HepG2 (cell line): ENCODE results near the gene GRID1. TPM values are rescaled to one million over a fixed set of nuclear protein-coding genes. Genes with fewer than 3 reads are reported as not detected.

Source experiments
- ATAC-seq: fragments of 200-7000 bp; cut with Tn5 transposase; 3 replicates; pipeline ENCODE4 v1.9.1; 2020; ENCODE audit warnings: mild to moderate bottlenecking, moderate library complexity
- BruUV-seq: library from RNA; stranded (reverse); fragments of 400-500 nt; replicated peaks from 2 replicates; lab custom pipeline; 2021; lab: Mats Ljungman, UMichigan
- CTCF ChIA-PET: fragments of 300-600 bp; formaldehyde crosslinking; extraction: SDS; loops from one replicate; lab custom pipeline; 2021; ENCODE audit warnings: low total read pairs, inconsistent platforms, low intra/inter-chr PET ratio; lab: Yijun Ruan, JAX
- POLR2A ChIA-PET: fragments of 350-600 bp; sonication (Branson Sonifier 250); formaldehyde crosslinking; loops from one replicate; lab custom pipeline; 2020; ENCODE audit warnings: antibody characterized with exemption, inconsistent platforms; lab: Yijun Ruan, JAX
- DNase-seq: peaks from one replicate; pipeline ENCODE4 v3.0.0-alpha.2; 2015; ENCODE audit warnings: low spot score
- FAIRE-seq: peaks from 3 replicates; lab custom pipeline; 2011; peaks lifted over from hg19 to GRCh38; lab: Jason Lieb, UNC
- H2AFZ ChIP-seq: one replicate; pipeline ENCODE4 v1.6.1; 2011; ENCODE audit warnings: low read length, inconsistent platforms
- H3K27ac ChIP-seq: fragments of 300-600 bp; 3 replicates; pipeline ENCODE4 v1.8.0; 2011; ENCODE audit warnings: mixed run types, mild to moderate bottlenecking, mixed read lengths, low read length, inconsistent platforms; ENCODE audit not compliant: insufficient read depth; ENCODE audit errors: extremely low read length
- H3K27me3 ChIP-seq, 2 experiments: fragments of 200-600 bp in 1 of 2; 2 replicates in 1 of 2; 3 replicates in 1 of 2; pipeline versions ENCODE4 v1.6.0 to v1.8.0; 2011; ENCODE audit warnings: low read length in 2 of 2, mild to moderate bottlenecking in 2 of 2, moderate library complexity in 2 of 2, inconsistent platforms in 1 of 2; ENCODE audit not compliant: insufficient read depth in 2 of 2, control insufficient read depth in 1 of 2
- H3K36me3 ChIP-seq, 2 experiments: fragments of 200-600 bp in 1 of 2; replicated peaks in 1 of 2; 2 replicates in 1 of 2; 3 replicates in 1 of 2; pipeline versions ENCODE4 v1.5.1 to v1.8.0; 2011; ENCODE audit warnings: low read length in 2 of 2, inconsistent platforms in 1 of 2; ENCODE audit not compliant: insufficient read depth in 2 of 2, control insufficient read depth in 1 of 2
- H3K4me1 ChIP-seq: 2 replicates; pipeline ENCODE4 v1.5.1; 2012; ENCODE audit warnings: low read length, inconsistent platforms; ENCODE audit not compliant: insufficient read depth
- H3K4me2 ChIP-seq: 2 replicates; pipeline ENCODE4 v1.6.0; 2011; ENCODE audit warnings: low read depth, low read length, inconsistent platforms
- H3K4me3 ChIP-seq, 3 experiments: fragments of 200-600 bp in 1 of 3; sonication (generic), shearing (Covaris generic) in 1 of 3; replicated peaks in 1 of 3; 2 replicates each; pipeline ENCODE4 v1.5.1; 2011 to 2016; ENCODE audit warnings: low read length in 3 of 3, inconsistent platforms in 2 of 3, low read depth in 2 of 3, mild to moderate bottlenecking in 2 of 3, control low read depth in 1 of 3, mixed read lengths in 1 of 3; ENCODE audit not compliant: insufficient read depth in 1 of 3
- H3K79me2 ChIP-seq: one replicate; pipeline ENCODE4 v1.6.1; 2011; ENCODE audit warnings: low read length, inconsistent platforms; ENCODE audit not compliant: insufficient read depth
- H3K9ac ChIP-seq: 2 replicates; pipeline ENCODE4 v1.6.0; 2011; ENCODE audit warnings: mild to moderate bottlenecking, low read depth, low read length, inconsistent platforms; ENCODE audit not compliant: insufficient read depth
- H3K9me3 ChIP-seq: 2 replicates; pipeline ENCODE4 v1.5.1; 2012; ENCODE audit warnings: mild to moderate bottlenecking, low read length
- H4K20me1 ChIP-seq: 2 replicates; pipeline ENCODE4 v1.6.0; 2011; ENCODE audit warnings: inconsistent platforms, mild to moderate bottlenecking, low read length, moderate library complexity; ENCODE audit not compliant: insufficient read depth
- E2F5 ChIP-seq: sonication (generic); formaldehyde crosslinking; conservative IDR thresholded peaks from 2 replicates; pipeline ENCODE4 v1.4.0; 2020; ENCODE audit warnings: missing genetic modification reagents
- ESRRA ChIP-seq: sonication (generic); formaldehyde crosslinking; IDR thresholded peaks from 2 replicates; pipeline ENCODE4 v1.5.1; 2020; ENCODE audit warnings: mild to moderate bottlenecking, low read depth, missing genetic modification reagents
- FOSL2 ChIP-seq: sonication (generic); formaldehyde crosslinking; IDR thresholded peaks from 2 replicates; pipeline ENCODE4 v1.4.0; 2020; ENCODE audit warnings: missing genetic modification reagents
- GATAD1 ChIP-seq: IDR thresholded peaks from 2 replicates; pipeline ENCODE4 v1.6.1; 2016; ENCODE audit warnings: missing genetic modification reagents, missing compliant biosample characterization
- MEIS1 ChIP-seq: sonication (generic); formaldehyde crosslinking; IDR thresholded peaks from 2 replicates; pipeline ENCODE4 v1.9.0; 2021; ENCODE audit warnings: mild to moderate bottlenecking, missing genetic modification reagents, moderate library complexity, borderline replicate concordance
- MTERF4 ChIP-seq: sonication (generic); formaldehyde crosslinking; IDR thresholded peaks from 2 replicates; pipeline ENCODE4 v1.8.0; 2023; ENCODE audit warnings: mild to moderate bottlenecking, missing genetic modification reagents
- NR3C1 ChIP-seq: sonication (generic); formaldehyde crosslinking; IDR thresholded peaks from 2 replicates; pipeline ENCODE4 v1.4.0; 2020; ENCODE audit warnings: missing genetic modification reagents
- TEAD2 ChIP-seq: sonication (generic); formaldehyde crosslinking; IDR thresholded peaks from 2 replicates; pipeline ENCODE4 v1.9.0; 2021; ENCODE audit warnings: missing genetic modification reagents
- THAP7 ChIP-seq: sonication (generic); formaldehyde crosslinking; IDR thresholded peaks from 2 replicates; pipeline ENCODE4 v1.8.1; 2023; ENCODE audit warnings: mild to moderate bottlenecking, missing genetic modification reagents
- THYN1 ChIP-seq: sonication (generic); formaldehyde crosslinking; IDR thresholded peaks from 2 replicates; pipeline ENCODE4 v1.8.1; 2023; ENCODE audit warnings: low read depth, mild to moderate bottlenecking, moderate library complexity, missing genetic modification reagents, borderline replicate concordance
- ZFX ChIP-seq: sonication (generic); formaldehyde crosslinking; IDR thresholded peaks from 2 replicates; pipeline ENCODE4 v1.4.0; 2020; ENCODE audit warnings: mild to moderate bottlenecking, low read depth, missing genetic modification reagents, moderate library complexity
- ZNF205 ChIP-seq: IDR thresholded peaks from 2 replicates; pipeline ENCODE4 v1.6.1; 2018; ENCODE audit warnings: missing biosample characterization, missing genetic modification reagents
- ZNF556 ChIP-seq: sonication (generic); formaldehyde crosslinking; IDR thresholded peaks from 2 replicates; pipeline ENCODE4 v1.4.0; 2020; ENCODE audit warnings: mild to moderate bottlenecking, missing genetic modification reagents, borderline replicate concordance
- ZNF737 ChIP-seq: sonication (generic); formaldehyde crosslinking; IDR thresholded peaks from 2 replicates; pipeline ENCODE4 v1.5.0; 2020; ENCODE audit warnings: missing genetic modification reagents, mild to moderate bottlenecking, borderline replicate concordance
- WGBS: methylation state at CpG from one replicate; pipeline ENCODE4 v1.1.6; 2017; ENCODE audit warnings: low lambda C conversion rate; 5-methylcytosine and 5-hydroxymethylcytosine counted together
- in situ Hi-C: cut with HindIII; loops from 2 replicates; pipeline ENCODE4 v1.10.0; 2017; ENCODE audit warnings: low pct_unique_long_range_greater_than_20kb; ENCODE audit not compliant: extremely low pct_ligation_motif_present
- intact Hi-C: fragments of 100-400 bp; cut with micrococcal nuclease; formaldehyde crosslinking; loops from one replicate; pipeline ENCODE4 v1.10.0; 2022; ENCODE audit not compliant: unreplicated experiment
- polyA plus RNA-seq, 8 experiments: library from polyadenylated mRNA; depleted of rRNA in 3 of 8; stranded (reverse) in 7 of 8; unstranded in 1 of 8; fragments of >200 nt; fragmentation: Illumina TruSeq in 4 of 8; extraction: Trizol in 4 of 8; gene quantifications; 2 replicates each; pipeline versions ENCODE4 v1.2.1 to v1.2.3, GENCODE V29; 2011 to 2016; ENCODE audit warnings: low read depth in 4 of 8, missing spikeins in 1 of 8, mixed read lengths in 1 of 8; ENCODE audit not compliant: insufficient read depth in 1 of 8
- total RNA-seq, 5 experiments: library from RNA; depleted of rRNA; stranded (reverse); fragments of >200 nt; fragmentation: Illumina TruSeq; extraction: Trizol; gene quantifications; 2 replicates each; pipeline ENCODE4 v1.2.3, GENCODE V29; 2016; ENCODE audit warnings: low read depth in 1 of 5
- TF ChIP-seq, protein P1 (sequence below): sonication (generic); formaldehyde crosslinking; IDR thresholded peaks from 2 replicates; pipeline ENCODE4 v1.4.0; 2020; ENCODE audit warnings: missing genetic modification reagents
- TF ChIP-seq, protein P2 (sequence below): sonication (generic); formaldehyde crosslinking; IDR thresholded peaks from 2 replicates; pipeline ENCODE4 v1.4.0; 2020; ENCODE audit warnings: missing genetic modification reagents

The GRID1 gene
- total and polyA plus RNA-seq, 2 of the 13 experiments (the other 11 are each of a cell fraction or from before 2014, with no cell fraction given) = 0.05 TPM; not detected in 1

- no peaks in the 10 kb centered on the region for H4K20me1 ChIP-seq
- 8% methylated on average over 2 of the region's 5 CpGs for WGBS
- no peak overlapping the region for H2AFZ ChIP-seq
- BruUV-seq = no TSS peak
- ChIA-PET POLR2A (no interaction called here), CTCF (no interaction called here)
- H3K4me3 ChIP-seq = no peak overlapping the region
- no peak overlapping the region for H3K4me2 ChIP-seq
- H3K9ac ChIP-seq = no peak overlapping the region
- H3K36me3 ChIP-seq = no peaks in the 10 kb centered on the region
- in situ Hi-C loops = no loop called here
- H3K27me3 ChIP-seq = no peaks in the 10 kb centered on the region; a peak in 1 of 5 replicates
- no peaks in the 10 kb centered on the region for H3K79me2 ChIP-seq
- intact Hi-C loops = no loop called here
- ATAC-seq = no peak; the same call in 2 of the 3 replicates
- FAIRE-seq = no peak
- H3K9me3 ChIP-seq = no peaks in the 10 kb centered on the region
- DNase-seq = no peak
- no peaks in the 10 kb centered on the region for H3K4me1 ChIP-seq
- no peak overlapping the region for H3K27ac ChIP-seq
- TF ChIP-seq THYN1 (CRISPR knock-in tag) = no peak
- no peak for TF ChIP-seq E2F5 (CRISPR knock-in tag)
- no peak for TF ChIP-seq ZNF737 (CRISPR knock-in tag)
- no peak for TF ChIP-seq ZFX (CRISPR knock-in tag)
- no peak for TF ChIP-seq ZNF556
- TF ChIP-seq, protein P1, sequence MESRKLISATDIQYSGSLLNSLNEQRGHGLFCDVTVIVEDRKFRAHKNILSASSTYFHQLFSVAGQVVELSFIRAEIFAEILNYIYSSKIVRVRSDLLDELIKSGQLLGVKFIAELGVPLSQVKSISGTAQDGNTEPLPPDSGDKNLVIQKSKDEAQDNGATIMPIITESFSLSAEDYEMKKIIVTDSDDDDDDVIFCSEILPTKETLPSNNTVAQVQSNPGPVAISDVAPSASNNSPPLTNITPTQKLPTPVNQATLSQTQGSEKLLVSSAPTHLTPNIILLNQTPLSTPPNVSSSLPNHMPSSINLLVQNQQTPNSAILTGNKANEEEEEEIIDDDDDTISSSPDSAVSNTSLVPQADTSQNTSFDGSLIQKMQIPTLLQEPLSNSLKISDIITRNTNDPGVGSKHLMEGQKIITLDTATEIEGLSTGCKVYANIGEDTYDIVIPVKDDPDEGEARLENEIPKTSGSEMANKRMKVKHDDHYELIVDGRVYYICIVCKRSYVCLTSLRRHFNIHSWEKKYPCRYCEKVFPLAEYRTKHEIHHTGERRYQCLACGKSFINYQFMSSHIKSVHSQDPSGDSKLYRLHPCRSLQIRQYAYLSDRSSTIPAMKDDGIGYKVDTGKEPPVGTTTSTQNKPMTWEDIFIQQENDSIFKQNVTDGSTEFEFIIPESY = no peak
- TF ChIP-seq, protein P2, sequence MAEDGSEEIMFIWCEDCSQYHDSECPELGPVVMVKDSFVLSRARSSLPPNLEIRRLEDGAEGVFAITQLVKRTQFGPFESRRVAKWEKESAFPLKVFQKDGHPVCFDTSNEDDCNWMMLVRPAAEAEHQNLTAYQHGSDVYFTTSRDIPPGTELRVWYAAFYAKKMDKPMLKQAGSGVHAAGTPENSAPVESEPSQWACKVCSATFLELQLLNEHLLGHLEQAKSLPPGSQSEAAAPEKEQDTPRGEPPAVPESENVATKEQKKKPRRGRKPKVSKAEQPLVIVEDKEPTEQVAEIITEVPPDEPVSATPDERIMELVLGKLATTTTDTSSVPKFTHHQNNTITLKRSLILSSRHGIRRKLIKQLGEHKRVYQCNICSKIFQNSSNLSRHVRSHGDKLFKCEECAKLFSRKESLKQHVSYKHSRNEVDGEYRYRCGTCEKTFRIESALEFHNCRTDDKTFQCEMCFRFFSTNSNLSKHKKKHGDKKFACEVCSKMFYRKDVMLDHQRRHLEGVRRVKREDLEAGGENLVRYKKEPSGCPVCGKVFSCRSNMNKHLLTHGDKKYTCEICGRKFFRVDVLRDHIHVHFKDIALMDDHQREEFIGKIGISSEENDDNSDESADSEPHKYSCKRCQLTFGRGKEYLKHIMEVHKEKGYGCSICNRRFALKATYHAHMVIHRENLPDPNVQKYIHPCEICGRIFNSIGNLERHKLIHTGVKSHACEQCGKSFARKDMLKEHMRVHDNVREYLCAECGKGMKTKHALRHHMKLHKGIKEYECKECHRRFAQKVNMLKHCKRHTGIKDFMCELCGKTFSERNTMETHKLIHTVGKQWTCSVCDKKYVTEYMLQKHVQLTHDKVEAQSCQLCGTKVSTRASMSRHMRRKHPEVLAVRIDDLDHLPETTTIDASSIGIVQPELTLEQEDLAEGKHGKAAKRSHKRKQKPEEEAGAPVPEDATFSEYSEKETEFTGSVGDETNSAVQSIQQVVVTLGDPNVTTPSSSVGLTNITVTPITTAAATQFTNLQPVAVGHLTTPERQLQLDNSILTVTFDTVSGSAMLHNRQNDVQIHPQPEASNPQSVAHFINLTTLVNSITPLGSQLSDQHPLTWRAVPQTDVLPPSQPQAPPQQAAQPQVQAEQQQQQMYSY (CRISPR knock-in tag) = no peak
- no peak for TF ChIP-seq FOSL2
- no peak for TF ChIP-seq THAP7
- TF ChIP-seq NR3C1 = no peak
- TF ChIP-seq ESRRA (CRISPR knock-in tag) = no peak
- no peak for TF ChIP-seq MEIS1 (CRISPR knock-in tag)
- no peak for TF ChIP-seq TEAD2
- TF ChIP-seq ZNF205 = no peak
- no peak for TF ChIP-seq GATAD1
- no peak for TF ChIP-seq MTERF4 (CRISPR knock-in tag)
Observed at GRCh38 chr10:85791818-85792532, 574.6 kb downstream of the GRID1 start.
